Muscle layer of colon (tissue), 2 donors: Measurements from ENCODE around the gene MOB2.
"Not testable (repeated sequence)": the region's sequence is repeated elsewhere in the genome, so short reads cannot be mapped to it uniquely, and the experiment has no call there.

Experiments used
- H3K27ac ChIP-seq: one replicate; pipeline ENCODE4 v1.7.0; 2013; ENCODE audit warnings: low read depth, mild to moderate bottlenecking, low read length, moderate library complexity
- H3K27me3 ChIP-seq, 2 donors: one replicate each; pipeline ENCODE4 v1.7.0; 2013; ENCODE audit warnings: low read length in 2 of 2, mild to moderate bottlenecking in 2 of 2; ENCODE audit not compliant: insufficient read depth in 2 of 2, control insufficient read depth in 1 of 2
- H3K36me3 ChIP-seq: one replicate; pipeline ENCODE4 v1.7.0; 2013; ENCODE audit warnings: mild to moderate bottlenecking, low read length; ENCODE audit not compliant: insufficient read depth
- H3K4me1 ChIP-seq: one replicate; pipeline ENCODE4 v1.7.0; 2013; ENCODE audit warnings: mild to moderate bottlenecking, low read length; ENCODE audit not compliant: insufficient read depth
- H3K4me3 ChIP-seq, 2 donors: one replicate each; pipeline ENCODE4 v1.7.0; 2013; ENCODE audit warnings: low read length in 2 of 2, low read depth in 1 of 2, mild to moderate bottlenecking in 1 of 2, moderate library complexity in 1 of 2
- H3K9ac ChIP-seq: one replicate; pipeline ENCODE4 v1.7.0; 2013; ENCODE audit warnings: low read length
- H3K9me3 ChIP-seq: one replicate; pipeline ENCODE4 v1.7.0; 2013; ENCODE audit warnings: mild to moderate bottlenecking, low read length
- donor health status: abdominal sarcoma.
- donor health status: Adenocarcinoma of cecum.

Gene MOB2

DNA sequence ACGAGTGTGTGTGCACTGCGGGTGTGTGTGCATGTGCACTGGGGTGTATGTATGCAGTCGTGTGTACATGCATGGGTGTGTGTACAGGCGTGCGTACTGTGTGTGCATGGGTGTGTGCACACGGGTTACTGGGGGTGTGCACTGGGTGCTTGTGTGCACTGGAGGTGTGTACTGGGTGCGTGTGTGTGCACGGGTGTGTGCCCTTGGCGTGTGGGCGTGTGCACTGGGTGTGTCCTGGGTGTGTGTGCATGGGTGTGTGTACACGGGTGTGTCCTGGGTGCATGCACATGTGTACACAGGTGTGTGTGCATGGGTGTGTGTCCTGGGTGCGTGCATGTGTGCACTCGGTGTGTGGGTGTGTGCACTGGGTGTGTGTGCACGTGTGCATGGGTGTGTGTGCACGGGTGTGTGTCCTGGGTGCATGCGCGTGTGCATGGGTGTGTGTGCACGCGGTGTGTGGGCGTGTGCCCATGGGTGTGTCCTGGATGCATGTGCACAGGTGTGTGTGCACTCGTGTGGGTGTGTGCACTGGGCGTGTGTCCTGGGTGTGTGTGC is 57.7 kb downstream of the MOB2 start:
- no peaks in the 10 kb centered on the region for H3K4me1 ChIP-seq
- no peaks in the 10 kb centered on the region for H3K9me3 ChIP-seq

GRCh38 chr11:1425439-1425838 is 61.1 kb downstream of the MOB2 start:
- Histone ChIP-seq H3K9ac (no peak overlapping the region), H3K9me3 (no peaks in the 10 kb centered on the region), H3K4me1 (no peaks in the 10 kb centered on the region), H3K36me3 (no peaks in the 10 kb centered on the region), H3K4me3 (no peak overlapping the region), H3K27ac (no peak overlapping the region), H3K27me3 (peaks cover 0 to 20% of the 10 kb centered on the region in 2 donors)

More for the DNA sequence above, 57.7 kb downstream of the MOB2 start:
- Histone ChIP-seq H3K9ac (no peak overlapping the region), H3K27ac (no peak overlapping the region), H3K36me3 (no peaks in the 10 kb centered on the region), H3K4me3 (no peak overlapping the region), H3K27me3 (peaks cover 0 to 20% of the 10 kb centered on the region in 2 donors)

DNA sequence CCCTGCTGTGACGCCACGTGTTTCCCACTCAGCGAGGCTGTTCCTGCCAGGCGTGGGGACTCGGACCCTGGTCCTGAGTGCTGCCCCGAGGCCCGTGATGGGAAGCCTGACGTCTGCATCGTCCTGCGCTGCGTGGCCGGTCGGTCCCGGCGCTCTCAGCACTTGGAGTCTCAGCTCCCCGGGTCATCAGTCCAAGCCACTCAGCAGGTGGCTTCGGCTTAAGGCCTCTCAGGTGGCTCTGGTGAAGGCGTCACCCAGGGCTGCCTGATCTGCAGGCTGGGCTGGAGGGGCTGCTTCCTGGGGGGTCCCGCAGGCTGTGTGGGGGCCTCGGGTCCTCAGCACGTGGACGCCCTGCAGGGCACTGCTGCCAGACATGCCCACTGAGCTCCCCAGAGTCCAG is 61.6 kb downstream of the MOB2 start:
- Histone ChIP-seq H3K27me3 (peaks cover 0 to 20% of the 10 kb centered on the region in 2 donors), H3K9me3 (no peaks in the 10 kb centered on the region), H3K9ac (no peak overlapping the region), H3K4me1 (no peaks in the 10 kb centered on the region), H3K27ac (no peak overlapping the region), H3K4me3 (no peak overlapping the region), H3K36me3 (no peaks in the 10 kb centered on the region)

- H3K4me1 ChIP-seq, H3K9ac ChIP-seq, H3K36me3 ChIP-seq, H3K4me3 ChIP-seq, H3K9me3 ChIP-seq, H3K27ac ChIP-seq: not testable (repeated sequence)
- peaks cover 0 to 20% of the 10 kb centered on the region in 2 donors for H3K27me3 ChIP-seq
Measured at GRCh38 chr11:1423406-1423805, 63.2 kb downstream of the MOB2 start.

GRCh38 chr11:1422981-1423380 is 63.6 kb downstream of the MOB2 start:
- H3K4me1 ChIP-seq: no peaks in the 10 kb centered on the region
- H3K4me3 ChIP-seq: no peak overlapping the region
- H3K9me3 ChIP-seq: peaks cover 5% of the 10 kb centered on the region
- no peak overlapping the region for H3K9ac ChIP-seq
- H3K27ac ChIP-seq: no peak overlapping the region
- H3K27me3 ChIP-seq: peaks cover 0 to 20% of the 10 kb centered on the region in 2 donors
- H3K36me3 ChIP-seq: no peaks in the 10 kb centered on the region

- Histone ChIP-seq H3K4me3 (no peak overlapping the region), H3K9me3 (peaks cover 5% of the 10 kb centered on the region), H3K4me1 (no peaks in the 10 kb centered on the region), H3K9ac (no peak overlapping the region), H3K36me3 (no peaks in the 10 kb centered on the region), H3K27me3 (peaks cover 0 to 20% of the 10 kb centered on the region in 2 donors), H3K27ac (no peak overlapping the region)
Measured at GRCh38 chr11:1422481-1422880, 64.1 kb downstream of the MOB2 start.

DNA sequence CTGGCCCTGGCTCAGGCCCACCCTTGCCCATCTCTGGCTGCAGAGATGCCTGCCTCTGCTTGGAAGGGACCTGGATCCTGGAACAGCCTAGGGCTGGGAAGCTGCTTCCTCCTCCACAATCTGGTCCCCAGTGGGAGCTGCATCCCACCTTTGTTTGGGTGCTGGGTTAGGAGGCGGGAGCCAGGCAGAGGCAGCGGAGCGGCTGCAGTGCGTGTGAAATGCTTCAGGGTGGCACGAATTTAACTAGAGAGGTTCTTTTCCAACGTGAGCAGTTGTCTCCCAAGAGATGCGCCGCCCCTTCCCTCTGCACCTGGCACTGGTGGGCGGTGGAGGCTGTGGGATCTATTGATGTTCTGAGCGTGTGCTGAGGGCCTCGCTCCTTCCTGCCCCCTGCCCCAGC is 65.3 kb downstream of the MOB2 start:
- peaks cover 15% of the 10 kb centered on the region for H3K9me3 ChIP-seq
- H3K4me1 ChIP-seq: no peaks in the 10 kb centered on the region
- no peaks in the 10 kb centered on the region for H3K36me3 ChIP-seq
- H3K4me3 ChIP-seq: no peak overlapping the region
- no peak overlapping the region for H3K9ac ChIP-seq
- peaks cover 0 to 20% of the 10 kb centered on the region in 2 donors for H3K27me3 ChIP-seq
- no peak overlapping the region for H3K27ac ChIP-seq

DNA sequence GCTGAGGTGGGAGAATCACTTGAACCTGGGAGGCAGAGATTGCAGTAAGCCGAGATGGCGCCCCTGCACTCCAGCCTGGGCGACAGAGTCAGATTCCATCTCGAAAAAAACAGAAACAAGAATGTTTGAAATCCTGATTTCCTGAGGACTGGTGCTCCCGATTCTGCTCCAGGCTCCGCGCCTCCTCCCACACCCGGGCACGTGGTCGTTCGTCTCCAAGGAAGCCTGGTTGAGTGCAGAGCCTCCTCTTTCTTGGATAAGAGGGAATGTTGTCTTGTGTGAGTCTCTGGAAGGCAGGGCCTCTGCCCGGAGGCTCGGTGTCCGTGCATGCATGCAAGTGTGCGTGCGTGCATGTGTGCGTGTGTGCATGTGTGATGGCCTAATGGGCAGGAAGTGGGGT is 66.8 kb downstream of the MOB2 start:
- H3K9ac ChIP-seq: no peak overlapping the region
- no peak overlapping the region for H3K4me3 ChIP-seq
- no peaks in the 10 kb centered on the region for H3K4me1 ChIP-seq
- H3K9me3 ChIP-seq: peaks cover 15% of the 10 kb centered on the region
- H3K27me3 ChIP-seq: peaks cover 0 to 15% of the 10 kb centered on the region in 2 donors
- no peak overlapping the region for H3K27ac ChIP-seq
- no peaks in the 10 kb centered on the region for H3K36me3 ChIP-seq
